Type B pancreatic cell (in vitro differentiated cells): ENCODE measurements around the gene ERC1. TPM values are rescaled to one million over a fixed set of nuclear protein-coding genes. Genes with fewer than 3 reads are reported as not detected.
A peak's percentile ranks its signal among the peaks of the same experiment; 100 is the strongest.

Source experiments
- DNase-seq: peaks from one replicate; pipeline ENCODE4 v3.0.0; 2021; ENCODE audit warnings: mixed read lengths; ENCODE audit not compliant: unreplicated experiment; ENCODE audit errors: extremely low spot score
- H3K27ac Mint-ChIP-seq: 2 replicates; pipeline ENCODE4 v1.8.0; 2021; ENCODE audit warnings: mild to moderate bottlenecking, mixed read lengths
- H3K27me3 Mint-ChIP-seq: 2 replicates; pipeline ENCODE4 v1.8.0; 2021; ENCODE audit warnings: mixed read lengths
- H3K36me3 Mint-ChIP-seq: 2 replicates; pipeline ENCODE4 v1.8.0; 2021; ENCODE audit warnings: mixed read lengths
- H3K4me1 Mint-ChIP-seq: one replicate; pipeline ENCODE4 v1.8.0; 2021; ENCODE audit warnings: mixed read lengths; ENCODE audit not compliant: unreplicated experiment
- H3K4me3 Mint-ChIP-seq: 2 replicates; pipeline ENCODE4 v1.8.0; 2021; ENCODE audit warnings: mild to moderate bottlenecking, mixed read lengths
- H3K9me3 Mint-ChIP-seq: 2 replicates; pipeline ENCODE4 v1.8.0; 2021; ENCODE audit warnings: mixed read lengths
- CTCF ChIP-seq: fragments of 200-600 bp; sonication (generic); conservative IDR thresholded peaks from 2 replicates; pipeline ENCODE4 v1.5.0; 2021; ENCODE audit warnings: antibody characterized with exemption, mild to moderate bottlenecking
- total RNA-seq: library from RNA; stranded (reverse); gene quantifications from 2 replicates; pipeline ENCODE4 v1.2.1, GENCODE V29; 2021; ENCODE audit warnings: low replicate concordance

Gene ERC1
- total RNA-seq, 1 donor from 2014 or later, result 62.8 TPM

GRCh38 chr12:1421091-1421846, 430.2 kb downstream of the ERC1 start:
- peaks cover 47% of the 10 kb centered on the region for H3K36me3 Mint-ChIP-seq
- H3K27ac Mint-ChIP-seq, result no peak overlapping the region

GRCh38 chr12:1422604-1423315, 431.7 kb downstream of the ERC1 start:
- Mint-ChIP-seq H3K27me3 (no peaks in the 10 kb centered on the region), H3K36me3 (peaks cover 53% of the 10 kb centered on the region), H3K9me3 (peaks cover 11% of the 10 kb centered on the region), H3K27ac (no peak overlapping the region), H3K4me1 (no peaks in the 10 kb centered on the region), H3K4me3 (no peak overlapping the region)
- TF ChIP-seq CTCF, result no peak
- no peak for DNase-seq

More at GRCh38 chr12:1421091-1421846, 430.2 kb downstream of the ERC1 start:
- DNase-seq, result no peak
- Mint-ChIP-seq H3K9me3 (peaks cover 16% of the 10 kb centered on the region), H3K4me1 (no peaks in the 10 kb centered on the region), H3K4me3 (no peak overlapping the region), H3K27me3 (no peaks in the 10 kb centered on the region)
- no peak for TF ChIP-seq CTCF

GRCh38 chr12:1424674-1425395, 433.8 kb downstream of the ERC1 start:
- DNase-seq, result no peak
- Mint-ChIP-seq H3K9me3 (peaks cover 11% of the 10 kb centered on the region), H3K27me3 (no peaks in the 10 kb centered on the region), H3K36me3 (peaks cover 54% of the 10 kb centered on the region), H3K27ac (peak overlapping the region; percentile 17), H3K4me3 (no peak overlapping the region), H3K4me1 (no peaks in the 10 kb centered on the region)
- no peak for TF ChIP-seq CTCF

DNA sequence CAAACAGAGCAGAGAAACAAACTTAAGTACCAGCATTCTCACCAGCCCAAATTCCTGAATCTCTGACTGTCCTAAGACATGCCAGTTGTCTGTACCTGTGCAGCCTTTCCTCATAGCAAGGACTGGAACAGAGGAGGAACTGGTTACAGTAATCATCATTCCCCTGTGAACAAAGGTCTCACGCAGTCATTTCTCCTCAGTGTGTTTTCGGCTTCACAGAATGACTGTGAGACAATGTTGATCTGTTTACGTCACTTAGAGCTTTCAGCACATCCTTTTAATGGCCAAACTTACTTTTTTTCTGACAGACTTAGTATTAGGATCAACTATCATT, 434.3 kb downstream of the ERC1 start:
- H3K4me3 Mint-ChIP-seq, result no peak overlapping the region
- peak overlapping the region; percentile 17 for H3K27ac Mint-ChIP-seq
- DNase-seq, result no peak
- no peaks in the 10 kb centered on the region for H3K27me3 Mint-ChIP-seq
- TF ChIP-seq CTCF, result no peak
- no peaks in the 10 kb centered on the region for H3K4me1 Mint-ChIP-seq
- peaks cover 54% of the 10 kb centered on the region for H3K36me3 Mint-ChIP-seq
- H3K9me3 Mint-ChIP-seq, result peaks cover 11% of the 10 kb centered on the region

- no peak overlapping the region for H3K4me3 Mint-ChIP-seq
- no peak for TF ChIP-seq CTCF
- H3K9me3 Mint-ChIP-seq, result no peaks in the 10 kb centered on the region
- peaks cover 33% of the 10 kb centered on the region for H3K36me3 Mint-ChIP-seq
- H3K27me3 Mint-ChIP-seq, result no peaks in the 10 kb centered on the region
- H3K4me1 Mint-ChIP-seq, result no peaks in the 10 kb centered on the region
- no peak for DNase-seq
- H3K27ac Mint-ChIP-seq, result no peak overlapping the region
Observed at GRCh38 chr12:1428671-1429070, 437.6 kb downstream of the ERC1 start.
